HL-60 (cell line): ENCODE data around the gene ACAD10.

Experiments
- CTCF ChIP-seq: IDR thresholded peaks from one replicate; pipeline ENCODE4 v1.5.1; 2011; ENCODE audit warnings: low read length, control low read depth, inconsistent platforms; ENCODE audit not compliant: insufficient read depth
- GABPA ChIP-seq: IDR thresholded peaks from 2 replicates; pipeline ENCODE4 v1.6.1; 2012; ENCODE audit warnings: low read depth
- POLR2AphosphoS5 ChIP-seq: IDR thresholded peaks from 2 replicates; pipeline ENCODE4 v1.6.1; 2012; ENCODE audit warnings: low read depth

GRCh38 chr12:111768159-111768895, 82.5 kb downstream of the ACAD10 start:
- TF ChIP-seq CTCF (no peak), POLR2AphosphoS5 (no peak), GABPA (no peak)
